HG02798 (cell line): ENCODE data around the gene TGFBRAP1.
A peak's percentile ranks its signal among the peaks of the same experiment; 100 is the strongest.

Experiments
- ATAC-seq: cut with Tn5 transposase; IDR thresholded peaks from one replicate; pipeline ENCODE4 v1.9.1; 2021; ENCODE audit warnings: mild to moderate bottlenecking; ENCODE audit not compliant: unreplicated experiment, poor library complexity

The TGFBRAP1 gene

DNA sequence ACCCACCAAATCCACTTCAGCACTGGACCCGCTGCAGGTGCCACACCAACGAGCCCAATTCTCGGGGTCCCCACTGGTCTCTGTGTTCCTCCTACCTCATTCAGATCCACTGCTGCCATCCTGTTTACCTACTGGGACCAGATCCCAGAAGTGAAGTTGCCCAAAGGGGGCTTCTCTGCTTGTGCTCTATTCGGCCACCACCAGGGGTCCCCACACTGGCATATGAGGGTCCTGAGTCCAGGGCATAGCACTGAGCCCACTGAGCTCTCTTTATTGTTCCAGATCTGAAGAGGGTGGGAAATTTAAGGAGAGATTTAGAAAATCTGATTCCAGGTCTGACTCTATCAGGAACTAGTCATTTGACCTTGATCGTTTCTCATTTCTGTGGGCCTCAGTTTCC, 85.6 kb downstream of the TGFBRAP1 start:
- ATAC-seq, result no peak

DNA sequence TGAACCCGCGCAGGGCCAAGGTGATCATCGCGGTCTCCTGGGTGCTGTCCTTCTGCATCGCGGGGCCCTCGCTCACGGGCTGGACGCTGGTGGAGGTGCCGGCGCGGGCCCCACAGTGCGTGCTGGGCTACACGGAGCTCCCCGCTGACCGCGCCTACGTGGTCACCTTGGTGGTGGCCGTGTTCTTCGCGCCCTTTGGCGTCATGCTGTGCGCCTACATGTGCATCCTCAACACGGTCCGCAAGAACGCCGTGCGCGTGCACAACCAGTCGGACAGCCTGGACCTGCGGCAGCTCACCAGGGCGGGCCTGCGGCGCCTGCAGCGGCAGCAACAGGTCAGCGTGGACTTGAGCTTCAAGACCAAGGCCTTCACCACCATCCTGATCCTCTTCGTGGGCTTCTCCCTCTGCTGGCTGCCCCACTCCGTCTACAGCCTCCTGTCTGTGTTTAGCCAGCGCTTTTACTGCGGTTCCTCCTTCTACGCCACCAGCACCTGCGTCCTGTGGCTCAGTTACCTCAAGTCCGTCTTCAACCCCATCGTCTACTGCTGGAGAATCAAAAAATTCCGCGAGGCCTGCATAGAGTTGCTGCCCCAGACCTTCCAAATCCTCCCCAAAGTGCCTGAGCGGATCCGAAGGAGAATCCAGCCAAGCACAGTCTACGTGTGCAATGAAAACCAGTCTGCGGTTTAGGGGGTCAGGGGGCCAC, 87.1 kb downstream of the TGFBRAP1 start:
- ATAC-seq, result no peak

DNA sequence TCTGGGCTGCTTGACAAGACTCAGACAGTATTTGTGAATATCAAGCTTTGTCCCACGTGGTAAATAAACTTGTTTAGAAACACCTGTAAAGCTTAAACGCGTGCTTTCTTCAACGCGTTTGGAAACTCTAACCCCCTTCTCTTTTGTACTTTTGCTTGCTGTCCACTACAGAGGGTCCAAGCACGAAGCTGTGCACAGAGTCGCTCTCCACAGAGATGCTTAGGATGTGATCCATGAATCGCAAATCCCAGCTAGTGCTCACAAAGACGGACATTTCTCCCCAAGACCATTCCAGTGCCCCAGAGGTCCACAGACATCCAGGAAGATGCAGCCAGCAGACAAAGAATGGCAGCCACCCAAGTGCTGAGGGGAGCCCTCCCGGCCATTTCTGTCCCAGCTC, 88.1 kb downstream of the TGFBRAP1 start, which contains the start of gene GPR45:
TSS of gene GPR45 (plus strand) at position 301 of the 400 bp plus-strand sequence. CDS start 116 bp downstream, outside the sequence.
- no peak for ATAC-seq

DNA sequence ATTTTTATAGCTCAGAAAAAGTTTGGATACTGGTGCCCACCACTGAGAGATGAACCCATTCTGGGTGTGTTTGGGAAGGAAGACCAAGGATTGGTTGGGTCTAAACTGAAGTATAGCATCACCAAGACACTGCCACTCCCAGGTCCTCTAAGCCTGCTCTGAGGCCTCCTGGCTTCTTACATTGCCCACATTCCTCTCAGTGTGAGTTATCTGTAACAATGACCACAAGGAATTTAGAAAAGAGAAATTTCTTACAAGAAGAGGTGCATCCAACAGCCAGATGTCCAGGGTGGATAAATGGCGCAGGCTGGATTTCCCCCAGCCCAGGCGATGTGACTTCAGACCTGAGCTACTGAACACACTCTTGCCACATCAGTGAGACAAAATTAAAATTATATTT, 89.6 kb downstream of the TGFBRAP1 start:
- ATAC-seq, result no peak

DNA sequence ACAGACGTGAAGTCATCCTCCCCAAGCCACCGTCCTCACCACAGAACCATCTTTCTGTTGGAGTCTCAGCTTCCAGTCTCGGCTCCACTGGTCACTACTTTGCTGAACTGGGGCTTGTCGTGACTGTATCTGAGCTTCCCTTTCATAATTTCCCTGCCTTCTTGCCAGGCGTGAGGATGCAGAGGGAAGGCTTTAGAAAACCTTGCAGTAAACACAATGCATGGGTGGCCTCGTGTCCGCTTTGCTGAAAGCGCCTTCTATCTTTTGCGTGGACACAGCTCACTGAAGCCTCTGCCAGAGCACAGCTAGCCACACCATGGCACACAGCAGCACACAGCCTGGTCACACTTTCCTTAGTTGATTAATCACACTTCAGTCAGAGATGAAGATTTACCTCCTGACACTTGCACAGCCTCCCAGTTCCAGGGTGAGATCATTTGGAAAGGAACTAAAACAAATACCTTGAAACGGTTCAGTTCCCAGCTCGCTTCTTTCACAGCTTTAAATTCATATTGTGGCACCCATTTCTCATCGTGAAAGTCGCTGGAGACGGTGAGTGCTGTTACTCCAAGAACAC, 90.8 kb downstream of the TGFBRAP1 start:
- no peak for ATAC-seq

DNA sequence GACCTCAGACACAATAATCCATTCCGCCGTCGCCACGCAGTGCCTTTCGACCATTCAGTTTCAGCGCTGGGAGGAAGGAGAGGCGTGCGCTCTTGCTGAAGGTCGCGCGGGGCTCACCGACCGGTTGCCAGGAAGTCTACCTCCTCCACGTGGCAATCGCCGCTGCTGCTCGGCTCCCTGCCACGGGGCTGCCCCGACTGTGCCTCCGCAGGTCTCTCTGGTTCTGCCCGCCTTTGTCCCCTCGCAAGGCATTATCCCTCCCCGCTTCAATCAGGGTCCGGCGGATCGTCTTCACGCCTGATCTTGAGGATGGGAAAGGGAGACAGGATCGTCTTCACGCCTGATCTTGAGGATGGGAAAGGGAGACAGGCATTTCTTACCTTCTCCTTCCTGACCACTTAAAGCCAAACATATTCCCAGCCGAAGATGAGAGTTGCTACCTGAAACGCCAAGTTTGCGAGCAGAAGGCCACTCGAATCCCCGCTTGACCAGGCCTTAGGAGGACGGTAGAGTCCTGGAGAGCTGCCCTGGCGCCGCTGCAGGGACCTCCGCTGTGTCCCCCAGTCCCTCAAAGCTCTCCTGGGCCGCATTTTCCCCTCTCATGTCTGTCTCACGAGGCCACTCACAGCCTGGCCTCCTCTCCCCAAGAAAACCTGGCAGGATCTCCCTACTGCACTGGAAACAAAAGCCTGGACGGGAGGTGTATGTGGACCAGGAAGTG, 92.3 kb downstream of the TGFBRAP1 start:
- ATAC-seq, result no peak

DNA sequence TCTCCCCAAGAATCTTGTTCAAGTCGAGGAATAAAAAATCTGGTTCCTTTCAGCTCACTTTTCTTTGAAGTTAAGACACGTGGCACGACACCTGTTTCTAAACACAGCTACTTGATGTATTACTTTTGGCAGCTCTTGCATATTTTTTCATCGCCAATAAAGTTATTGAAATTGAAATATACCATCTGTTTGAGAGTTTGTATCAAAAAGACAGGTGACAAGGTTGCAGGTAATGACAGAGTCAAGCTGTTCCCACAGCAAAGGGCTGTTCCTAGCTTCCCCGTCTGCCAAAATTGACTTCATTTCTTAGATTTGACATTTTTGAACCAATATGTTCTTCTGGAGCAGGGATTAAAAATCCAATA, 93.5 kb downstream of the TGFBRAP1 start:
- ATAC-seq, result no peak

DNA sequence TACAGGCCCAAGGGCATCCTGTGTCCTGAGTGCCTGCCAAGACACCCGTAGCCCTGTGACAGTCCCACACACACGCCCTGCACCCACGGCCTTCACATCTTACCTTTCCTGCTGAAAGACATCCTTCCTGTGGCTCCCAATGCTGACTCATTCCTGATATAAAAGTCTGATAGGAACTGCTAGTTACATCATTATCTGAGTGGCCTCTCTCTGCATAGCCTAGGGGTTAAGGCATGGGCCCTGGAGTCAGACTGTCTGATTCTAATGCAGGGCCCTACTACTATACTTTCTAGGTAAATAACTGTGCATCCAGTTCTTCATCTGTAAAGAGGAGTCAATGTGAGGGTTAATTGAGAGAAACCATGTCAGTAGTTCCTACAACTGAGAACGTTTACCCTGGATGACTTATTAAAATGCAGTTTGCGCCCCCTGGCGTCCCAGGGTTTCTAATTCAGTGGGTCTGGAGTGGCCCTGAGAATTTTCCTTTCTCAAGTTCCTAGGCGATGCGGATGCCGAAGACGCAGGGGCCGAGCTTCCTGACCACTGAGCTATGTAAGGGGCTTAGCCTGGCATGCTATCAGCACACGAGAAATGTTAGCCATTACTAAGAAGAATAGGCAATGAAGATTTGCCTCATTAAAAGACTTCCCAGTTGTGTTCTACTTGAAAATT, 94.0 kb downstream of the TGFBRAP1 start:
- ATAC-seq, result peak; percentile 65

DNA sequence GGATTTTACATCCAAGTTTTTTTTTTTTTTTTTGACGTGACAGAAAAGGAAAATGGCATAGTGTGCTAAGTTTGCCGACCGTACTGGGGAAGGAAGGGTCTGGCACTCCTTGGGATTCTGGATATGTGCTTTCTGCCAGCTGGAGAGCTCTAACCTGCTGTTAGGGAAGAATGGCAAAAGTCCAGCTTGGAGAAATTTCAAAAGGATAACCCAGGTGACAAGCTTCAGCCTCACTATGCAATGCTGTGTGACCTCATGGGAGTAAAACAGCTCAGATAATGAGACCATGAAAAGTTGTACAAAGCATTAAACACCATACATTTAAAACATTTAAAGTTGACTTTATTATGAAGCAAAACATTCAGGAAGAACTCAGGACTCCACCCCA, 98.3 kb downstream of the TGFBRAP1 start:
- no peak for ATAC-seq

DNA sequence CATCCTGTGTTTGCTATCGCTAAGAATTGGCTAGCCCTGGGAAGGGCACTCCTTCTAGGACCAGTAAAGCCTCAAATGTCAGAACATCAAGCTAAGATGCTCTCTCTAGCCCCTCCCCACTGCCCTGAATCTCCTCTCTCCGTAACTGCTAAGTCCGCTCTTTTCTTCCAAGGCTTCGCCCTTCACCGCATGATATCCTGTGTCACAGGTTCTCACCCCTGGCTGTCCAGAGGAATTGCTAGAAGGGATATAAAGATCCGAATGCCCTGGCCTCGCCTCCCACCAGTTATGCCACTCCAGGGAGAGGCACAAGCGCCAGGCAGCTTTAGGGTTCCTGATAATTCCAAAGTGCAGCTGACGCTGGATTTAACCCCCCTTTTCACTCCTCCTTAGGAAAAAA, 105.1 kb downstream of the TGFBRAP1 start:
- ATAC-seq, result no peak

DNA sequence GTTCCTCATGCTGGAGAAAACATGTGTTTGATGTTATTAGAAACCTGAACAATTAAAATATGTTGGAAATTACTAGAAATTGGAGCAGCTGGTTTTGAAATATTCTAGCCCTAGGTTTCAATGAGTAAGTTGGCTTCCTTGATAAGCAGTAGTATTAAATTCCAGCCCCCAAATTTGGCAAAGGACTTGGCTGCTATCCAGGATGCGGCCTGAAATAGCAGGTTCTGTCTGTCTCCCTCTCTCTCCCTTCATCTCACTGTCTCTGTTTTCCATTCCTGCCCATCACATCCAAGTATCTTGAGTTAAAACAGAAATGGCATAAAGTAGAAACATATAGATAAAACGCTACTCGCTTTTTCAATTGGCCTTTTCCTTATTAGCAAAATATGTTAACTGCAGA, 108.9 kb downstream of the TGFBRAP1 start:
- ATAC-seq, result no peak

DNA sequence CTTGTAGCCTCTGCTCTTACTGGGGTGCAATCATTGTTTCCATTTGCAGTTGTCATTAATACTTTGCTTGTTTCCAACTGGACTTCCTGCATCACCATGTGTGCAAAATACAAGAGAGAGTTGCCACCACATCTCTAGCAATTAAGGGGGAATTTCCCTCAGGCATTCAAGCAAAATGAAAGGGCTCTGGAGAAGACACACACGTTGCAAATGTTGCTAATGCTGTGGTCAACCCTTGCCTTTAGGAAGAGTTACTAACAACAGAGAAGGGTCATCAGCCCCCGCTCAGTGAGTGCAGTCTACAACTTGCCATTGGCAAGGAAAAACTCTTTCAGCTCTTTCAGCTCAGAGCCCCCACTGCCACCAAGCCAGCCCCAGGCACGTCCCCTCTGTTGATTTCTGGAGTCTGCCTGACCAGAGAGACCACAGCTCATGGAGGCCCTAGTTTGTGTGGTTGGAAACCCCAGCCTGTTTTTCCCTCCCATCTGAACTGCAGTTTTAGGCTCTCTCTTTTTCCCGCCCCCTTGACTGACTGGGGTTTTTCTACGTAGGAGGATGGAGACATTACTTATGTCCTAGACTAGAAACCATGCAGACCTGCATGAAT, 113.8 kb downstream of the TGFBRAP1 start:
- ATAC-seq, result no peak
